GM12878 (cell line): ENCODE data around the gene TAS2R4. TPM values are rescaled to one million over a fixed set of nuclear protein-coding genes. Genes with fewer than 3 reads are reported as not detected.
A peak's percentile ranks its signal among the peaks of the same experiment; 100 is the strongest.

Source experiments
- CBX5 ChIP-seq: sonication (generic); IDR thresholded peaks from 2 replicates; pipeline ENCODE4 v1.6.1; 2016; ENCODE audit warnings: low read depth, moderate library complexity, mild to moderate bottlenecking, inconsistent platforms
- CHD1 ChIP-seq: IDR thresholded peaks from 2 replicates; pipeline ENCODE4 v1.6.1; 2012; ENCODE audit warnings: low read depth, low read length, improper control_type of control experiment
- CREM ChIP-seq: IDR thresholded peaks from 2 replicates; pipeline ENCODE4 v1.6.1; 2014; ENCODE audit warnings: antibody characterized with exemption, low read depth
- HCFC1 ChIP-seq: fragments of 150-350 bp; IDR thresholded peaks from 2 replicates; pipeline ENCODE4 v1.6.1; 2014; ENCODE audit warnings: low read length
- JUNB ChIP-seq: IDR thresholded peaks from 2 replicates; pipeline ENCODE4 v1.6.1; 2016; ENCODE audit warnings: antibody characterized with exemption, mild to moderate bottlenecking
- MEF2A ChIP-seq: IDR thresholded peaks from 2 replicates; pipeline ENCODE4 v1.6.1; 2011; ENCODE audit warnings: low read depth, mild to moderate bottlenecking, low read length, moderate library complexity; ENCODE audit not compliant: insufficient read depth
- MEF2B ChIP-seq: fragments of 450-650 bp; IDR thresholded peaks from 2 replicates; pipeline ENCODE4 v1.6.1; 2018; ENCODE audit warnings: mild to moderate bottlenecking, moderate library complexity; ENCODE audit not compliant: partially characterized antibody, poor library complexity, severe bottlenecking
- MTA3 ChIP-seq: IDR thresholded peaks from 2 replicates; pipeline ENCODE4 v1.6.1; 2012; ENCODE audit warnings: low read length, inconsistent platforms, borderline replicate concordance
- MYB ChIP-seq: fragments of 150-350 bp; IDR thresholded peaks from 2 replicates; pipeline ENCODE4 v1.6.1; 2014; ENCODE audit warnings: mild to moderate bottlenecking, low read depth, low read length, borderline replicate concordance
- NBN ChIP-seq: fragments of 450-650 bp; IDR thresholded peaks from 2 replicates; pipeline ENCODE4 v1.6.1; 2016
- NFIC ChIP-seq: IDR thresholded peaks from 2 replicates; pipeline ENCODE4 v1.6.1; 2012; ENCODE audit warnings: low read depth, mild to moderate bottlenecking, inconsistent platforms, low read length, moderate library complexity
- NR2C2 ChIP-seq: IDR thresholded peaks from 2 replicates; pipeline ENCODE4 v1.6.1; 2011; ENCODE audit warnings: borderline replicate concordance, low read depth; ENCODE audit not compliant: control insufficient read depth, insufficient read length
- NR2F1 ChIP-seq: fragments of 450-650 bp; conservative IDR thresholded peaks from 2 replicates; pipeline ENCODE4 v1.6.1; 2017; ENCODE audit warnings: mild to moderate bottlenecking
- RB1 ChIP-seq: fragments of 450-650 bp; formaldehyde crosslinking; IDR thresholded peaks from 2 replicates; pipeline ENCODE4 v1.6.1; 2017; ENCODE audit warnings: mild to moderate bottlenecking, borderline replicate concordance
- REST ChIP-seq: IDR thresholded peaks from 2 replicates; pipeline ENCODE4 v1.6.1; 2012; ENCODE audit warnings: mild to moderate bottlenecking, low read depth, low read length
- SIN3A ChIP-seq: IDR thresholded peaks from 2 replicates; pipeline ENCODE4 v1.6.1; 2012; ENCODE audit warnings: low read depth, low read length, improper control_type of control experiment
- SKIL ChIP-seq: fragments of 450-650 bp; IDR thresholded peaks from 2 replicates; pipeline ENCODE4 v1.6.1; 2017; ENCODE audit warnings: mild to moderate bottlenecking, low read depth, inconsistent platforms; ENCODE audit not compliant: poor library complexity, severe bottlenecking
- SMAD1 ChIP-seq: fragments of 450-650 bp; IDR thresholded peaks from 2 replicates; pipeline ENCODE4 v1.6.1; 2018; ENCODE audit warnings: mild to moderate bottlenecking, low read depth; ENCODE audit not compliant: partially characterized antibody
- SRF ChIP-seq, 2 experiments: IDR thresholded peaks; 2 replicates each; pipeline ENCODE4 v1.6.1; 2011; ENCODE audit warnings: low read depth in 2 of 2, low read length in 2 of 2, mild to moderate bottlenecking in 1 of 2, moderate library complexity in 1 of 2
- STAT1 ChIP-seq: fragments of 450-650 bp; conservative IDR thresholded peaks from 2 replicates; pipeline ENCODE4 v1.6.1; 2014; ENCODE audit warnings: antibody characterized with exemption, mild to moderate bottlenecking
- YY1 ChIP-seq: IDR thresholded peaks from 2 replicates; pipeline ENCODE4 v1.6.1; 2011; ENCODE audit warnings: low read depth, mild to moderate bottlenecking, low read length
- ZNF274 ChIP-seq: IDR thresholded peaks from one replicate; pipeline ENCODE4 v1.8.0; 2011; ENCODE audit not compliant: insufficient read length, insufficient read depth
- ZNF622 ChIP-seq: fragments of 450-650 bp; IDR thresholded peaks from 2 replicates; pipeline ENCODE4 v1.6.1; 2017; ENCODE audit warnings: mild to moderate bottlenecking, inconsistent platforms
- polyA plus RNA-seq, 11 experiments: library from polyadenylated mRNA; depleted of rRNA in 4 of 11; unstranded in 6 of 11; stranded (reverse) in 5 of 11; fragments of >200 nt; fragmentation: Nextera tagmentation in 4 of 11; fragmentation: Illumina TruSeq in 1 of 11; extraction: Ambion mirVana in 4 of 11; extraction: Trizol in 1 of 11; gene quantifications; 1 replicate in 1 of 11; 2 replicates in 10 of 11; pipeline versions ENCODE4 v1.2.1 to v1.2.3, GENCODE V29; 2011 to 2016; ENCODE audit warnings: inconsistent platforms in 2 of 11, missing spikeins in 2 of 11, low read depth in 1 of 11
- total RNA-seq, 4 experiments: library from RNA; depleted of rRNA in 3 of 4; stranded (reverse); fragments of >200 nt in 3 of 4; fragmentation: Illumina TruSeq in 1 of 4; extraction: Trizol in 1 of 4; gene quantifications; 2 replicates each; pipeline versions ENCODE4 v1.2.1 to v1.2.3, GENCODE V29; 2013 to 2021
- TF ChIP-seq, protein P1 (sequence below): IDR thresholded peaks from 2 replicates; pipeline ENCODE4 v1.6.1; 2011; ENCODE audit warnings: borderline replicate concordance, low read depth, mild to moderate bottlenecking, moderate library complexity, low read length; ENCODE audit not compliant: insufficient read depth, poor library complexity, severe bottlenecking

The TAS2R4 gene
- total and polyA plus RNA-seq, 10 of the 15 experiments (the other 5 are each of a cell fraction or from before 2014, with no cell fraction given): 0.04 to 0.90 (median 0.40) TPM; not detected in 1

GRCh38 chr7:141737836-141738591 lies 38.5 kb upstream of the TAS2R4 start, which contains the start of gene SSBP1 (continued):
- peak; percentile 39; the same call in 1 of the 2 replicates for TF ChIP-seq REST
- TF ChIP-seq MYB: peak; percentile 69; the same call in 1 of the 2 replicates
- TF ChIP-seq SKIL: peak; percentile 90
- peak in 1 of 2 experiments; percentile 92; a peak in 3 of 4 replicates for TF ChIP-seq SRF (IDR thresholded peaks at IDR 0.05; ENCODE audit: low read depth in 2 of 2, low read length in 2 of 2)
- no peak for TF ChIP-seq ZNF274
- peak; percentile 68 for TF ChIP-seq NFIC
- 0 out of 2 replicates have a peak, but pooled peaks have one; percentile 65 for TF ChIP-seq NR2F1
- peak; percentile 89 for TF ChIP-seq YY1
- peak; percentile 96 for TF ChIP-seq HCFC1
- no peak for TF ChIP-seq NR2C2
- TF ChIP-seq RB1: peak; percentile 94; the same call in 1 of the 2 replicates
- no peak for TF ChIP-seq ZNF622
- peak; percentile 98 for TF ChIP-seq NBN
- peak; percentile 94; the same call in 1 of the 2 replicates for TF ChIP-seq MTA3
- peak; percentile 88 for TF ChIP-seq MEF2A
- TF ChIP-seq, protein P1, sequence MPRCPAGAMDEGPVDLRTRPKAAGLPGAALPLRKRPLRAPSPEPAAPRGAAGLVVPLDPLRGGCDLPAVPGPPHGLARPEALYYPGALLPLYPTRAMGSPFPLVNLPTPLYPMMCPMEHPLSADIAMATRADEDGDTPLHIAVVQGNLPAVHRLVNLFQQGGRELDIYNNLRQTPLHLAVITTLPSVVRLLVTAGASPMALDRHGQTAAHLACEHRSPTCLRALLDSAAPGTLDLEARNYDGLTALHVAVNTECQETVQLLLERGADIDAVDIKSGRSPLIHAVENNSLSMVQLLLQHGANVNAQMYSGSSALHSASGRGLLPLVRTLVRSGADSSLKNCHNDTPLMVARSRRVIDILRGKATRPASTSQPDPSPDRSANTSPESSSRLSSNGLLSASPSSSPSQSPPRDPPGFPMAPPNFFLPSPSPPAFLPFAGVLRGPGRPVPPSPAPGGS: no peak
- TF ChIP-seq SMAD1: no peak
- TF ChIP-seq MEF2B: peak; percentile 66
- TF ChIP-seq CHD1: no peak
- TF ChIP-seq CBX5: peak; percentile 99
- peak; percentile 97 for TF ChIP-seq CREM
- TF ChIP-seq SIN3A: peak; percentile 57; the same call in 1 of the 2 replicates
- TF ChIP-seq STAT1: peak; percentile 88; the same call in 1 of the 2 replicates
- peak; percentile 45; the same call in 1 of the 2 replicates for TF ChIP-seq JUNB
